HepG2 (cell line): ENCODE data around the gene MAPK14. TPM values are rescaled to one million over a fixed set of nuclear protein-coding genes. Genes with fewer than 3 reads are reported as not detected.

Experiments used
- ATAC-seq: fragments of 200-7000 bp; cut with Tn5 transposase; 3 replicates; pipeline ENCODE4 v1.9.1; 2020; ENCODE audit warnings: mild to moderate bottlenecking, moderate library complexity
- BruUV-seq: library from RNA; stranded (reverse); fragments of 400-500 nt; replicated peaks from 2 replicates; lab custom pipeline; 2021; lab: Mats Ljungman, UMichigan
- CTCF ChIA-PET: fragments of 300-600 bp; formaldehyde crosslinking; extraction: SDS; loops from one replicate; lab custom pipeline; 2021; ENCODE audit warnings: low total read pairs, inconsistent platforms, low intra/inter-chr PET ratio; lab: Yijun Ruan, JAX
- POLR2A ChIA-PET: fragments of 350-600 bp; sonication (Branson Sonifier 250); formaldehyde crosslinking; loops from one replicate; lab custom pipeline; 2020; ENCODE audit warnings: antibody characterized with exemption, inconsistent platforms; lab: Yijun Ruan, JAX
- DNase-seq: peaks from one replicate; pipeline ENCODE4 v3.0.0-alpha.2; 2015; ENCODE audit warnings: low spot score
- FAIRE-seq: peaks from 3 replicates; lab custom pipeline; 2011; peaks lifted over from hg19 to GRCh38; lab: Jason Lieb, UNC
- H2AFZ ChIP-seq: one replicate; pipeline ENCODE4 v1.6.1; 2011; ENCODE audit warnings: low read length, inconsistent platforms
- H3K27ac ChIP-seq: fragments of 300-600 bp; 3 replicates; pipeline ENCODE4 v1.8.0; 2011; ENCODE audit warnings: mixed run types, mild to moderate bottlenecking, mixed read lengths, low read length, inconsistent platforms; ENCODE audit not compliant: insufficient read depth; ENCODE audit errors: extremely low read length
- H3K27me3 ChIP-seq, 2 experiments: fragments of 200-600 bp in 1 of 2; 2 replicates in 1 of 2; 3 replicates in 1 of 2; pipeline versions ENCODE4 v1.6.0 to v1.8.0; 2011; ENCODE audit warnings: low read length in 2 of 2, mild to moderate bottlenecking in 2 of 2, moderate library complexity in 2 of 2, inconsistent platforms in 1 of 2; ENCODE audit not compliant: insufficient read depth in 2 of 2, control insufficient read depth in 1 of 2
- H3K36me3 ChIP-seq, 2 experiments: fragments of 200-600 bp in 1 of 2; replicated peaks in 1 of 2; 2 replicates in 1 of 2; 3 replicates in 1 of 2; pipeline versions ENCODE4 v1.5.1 to v1.8.0; 2011; ENCODE audit warnings: low read length in 2 of 2, inconsistent platforms in 1 of 2; ENCODE audit not compliant: insufficient read depth in 2 of 2, control insufficient read depth in 1 of 2
- H3K4me1 ChIP-seq: 2 replicates; pipeline ENCODE4 v1.5.1; 2012; ENCODE audit warnings: low read length, inconsistent platforms; ENCODE audit not compliant: insufficient read depth
- H3K4me2 ChIP-seq: 2 replicates; pipeline ENCODE4 v1.6.0; 2011; ENCODE audit warnings: low read depth, low read length, inconsistent platforms
- H3K4me3 ChIP-seq, 3 experiments: fragments of 200-600 bp in 1 of 3; sonication (generic), shearing (Covaris generic) in 1 of 3; replicated peaks in 1 of 3; 2 replicates each; pipeline ENCODE4 v1.5.1; 2011 to 2016; ENCODE audit warnings: low read length in 3 of 3, inconsistent platforms in 2 of 3, low read depth in 2 of 3, mild to moderate bottlenecking in 2 of 3, control low read depth in 1 of 3, mixed read lengths in 1 of 3; ENCODE audit not compliant: insufficient read depth in 1 of 3
- H3K79me2 ChIP-seq: one replicate; pipeline ENCODE4 v1.6.1; 2011; ENCODE audit warnings: low read length, inconsistent platforms; ENCODE audit not compliant: insufficient read depth
- H3K9ac ChIP-seq: 2 replicates; pipeline ENCODE4 v1.6.0; 2011; ENCODE audit warnings: mild to moderate bottlenecking, low read depth, low read length, inconsistent platforms; ENCODE audit not compliant: insufficient read depth
- H3K9me3 ChIP-seq: 2 replicates; pipeline ENCODE4 v1.5.1; 2012; ENCODE audit warnings: mild to moderate bottlenecking, low read length
- H4K20me1 ChIP-seq: 2 replicates; pipeline ENCODE4 v1.6.0; 2011; ENCODE audit warnings: inconsistent platforms, mild to moderate bottlenecking, low read length, moderate library complexity; ENCODE audit not compliant: insufficient read depth
- ELF1 ChIP-seq: sonication (generic); formaldehyde crosslinking; IDR thresholded peaks from 2 replicates; pipeline ENCODE4 v1.4.0; 2020; ENCODE audit warnings: missing genetic modification reagents
- EZH2 ChIP-seq: conservative IDR thresholded peaks from 2 replicates; pipeline ENCODE4 v1.6.1; 2012; ENCODE audit warnings: mild to moderate bottlenecking, low read depth, low read length, moderate library complexity
- KDM4B ChIP-seq: sonication (generic); formaldehyde crosslinking; IDR thresholded peaks from 2 replicates; pipeline ENCODE4 v1.4.0; 2020; ENCODE audit warnings: missing genetic modification reagents
- MIXL1 ChIP-seq: IDR thresholded peaks from 2 replicates; pipeline ENCODE4 v1.6.1; 2016
- POLR2AphosphoS5 ChIP-seq: IDR thresholded peaks from 2 replicates; pipeline ENCODE4 v1.6.1; 2012; ENCODE audit warnings: low read depth, low read length
- SMAD3 ChIP-seq: sonication (generic); formaldehyde crosslinking; IDR thresholded peaks from 2 replicates; pipeline ENCODE4 v1.4.0; 2020; ENCODE audit warnings: missing genetic modification reagents
- ZNF30 ChIP-seq: sonication (generic); formaldehyde crosslinking; IDR thresholded peaks from 2 replicates; pipeline ENCODE4 v1.5.0; 2020; ENCODE audit warnings: mild to moderate bottlenecking, missing genetic modification reagents
- ZNF703 ChIP-seq: sonication (generic); formaldehyde crosslinking; IDR thresholded peaks from 2 replicates; pipeline ENCODE4 v1.5.1; 2020; ENCODE audit warnings: missing genetic modification reagents, mild to moderate bottlenecking, moderate library complexity, borderline replicate concordance
- ZNF788 ChIP-seq: sonication (generic); formaldehyde crosslinking; IDR thresholded peaks from 2 replicates; pipeline ENCODE4 v1.5.0; 2020; ENCODE audit warnings: mild to moderate bottlenecking, missing genetic modification reagents, borderline replicate concordance
- WGBS: methylation state at CpG from one replicate; pipeline ENCODE4 v1.1.6; 2017; ENCODE audit warnings: low lambda C conversion rate; 5-methylcytosine and 5-hydroxymethylcytosine counted together
- in situ Hi-C: cut with HindIII; loops from 2 replicates; pipeline ENCODE4 v1.10.0; 2017; ENCODE audit warnings: low pct_unique_long_range_greater_than_20kb; ENCODE audit not compliant: extremely low pct_ligation_motif_present
- intact Hi-C: fragments of 100-400 bp; cut with micrococcal nuclease; formaldehyde crosslinking; loops from one replicate; pipeline ENCODE4 v1.10.0; 2022; ENCODE audit not compliant: unreplicated experiment
- polyA plus RNA-seq, 8 experiments: library from polyadenylated mRNA; depleted of rRNA in 3 of 8; stranded (reverse) in 7 of 8; unstranded in 1 of 8; fragments of >200 nt; fragmentation: Illumina TruSeq in 4 of 8; extraction: Trizol in 4 of 8; gene quantifications; 2 replicates each; pipeline versions ENCODE4 v1.2.1 to v1.2.3, GENCODE V29; 2011 to 2016; ENCODE audit warnings: low read depth in 4 of 8, missing spikeins in 1 of 8, mixed read lengths in 1 of 8; ENCODE audit not compliant: insufficient read depth in 1 of 8
- total RNA-seq, 5 experiments: library from RNA; depleted of rRNA; stranded (reverse); fragments of >200 nt; fragmentation: Illumina TruSeq; extraction: Trizol; gene quantifications; 2 replicates each; pipeline ENCODE4 v1.2.3, GENCODE V29; 2016; ENCODE audit warnings: low read depth in 1 of 5
- TF ChIP-seq, protein P1 (sequence below): sonication (generic); formaldehyde crosslinking; IDR thresholded peaks from 2 replicates; pipeline ENCODE4 v1.5.0; 2020; ENCODE audit warnings: mild to moderate bottlenecking, missing genetic modification reagents
- TF ChIP-seq, protein P2 (sequence below): sonication (generic); formaldehyde crosslinking; IDR thresholded peaks from 2 replicates; pipeline ENCODE4 v1.4.0; 2020; ENCODE audit warnings: low read depth, missing genetic modification reagents

MAPK14 gene
- total and polyA plus RNA-seq, 2 of the 13 experiments (the other 11 are each of a cell fraction or from before 2014, with no cell fraction given): 66.3 to 67.3 TPM

DNA sequence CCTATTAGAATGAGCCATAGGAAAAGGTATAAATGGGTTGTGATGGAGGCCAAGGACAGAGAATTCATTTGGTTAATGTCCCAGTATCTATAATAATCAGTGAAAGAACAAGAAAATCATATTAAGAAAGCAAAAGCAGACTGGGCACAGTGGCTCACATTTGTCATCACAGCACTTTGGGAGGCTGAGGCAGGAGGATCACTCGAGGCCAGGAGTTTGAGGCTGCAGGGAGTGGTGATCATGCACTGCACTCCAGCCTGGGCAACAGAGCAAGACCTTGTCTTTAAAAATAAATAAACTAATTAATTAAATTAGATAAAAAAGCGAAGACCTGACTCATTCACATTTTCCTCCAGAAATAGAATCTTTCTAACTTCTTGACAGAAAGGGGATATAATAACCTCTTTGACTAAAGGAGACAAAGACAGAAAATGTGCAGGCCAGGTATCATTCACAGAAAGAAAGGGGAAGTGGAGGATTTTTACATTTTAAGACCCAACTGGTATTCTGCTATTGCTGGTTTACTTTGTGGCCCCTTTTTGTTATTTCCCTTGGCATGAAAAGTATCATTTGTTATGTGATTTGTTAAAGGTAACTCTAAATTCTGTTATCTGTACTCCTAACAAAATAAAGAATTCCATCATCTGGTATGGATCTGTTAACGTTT is 70.8 kb downstream of the MAPK14 start:
- TF ChIP-seq, protein P1, sequence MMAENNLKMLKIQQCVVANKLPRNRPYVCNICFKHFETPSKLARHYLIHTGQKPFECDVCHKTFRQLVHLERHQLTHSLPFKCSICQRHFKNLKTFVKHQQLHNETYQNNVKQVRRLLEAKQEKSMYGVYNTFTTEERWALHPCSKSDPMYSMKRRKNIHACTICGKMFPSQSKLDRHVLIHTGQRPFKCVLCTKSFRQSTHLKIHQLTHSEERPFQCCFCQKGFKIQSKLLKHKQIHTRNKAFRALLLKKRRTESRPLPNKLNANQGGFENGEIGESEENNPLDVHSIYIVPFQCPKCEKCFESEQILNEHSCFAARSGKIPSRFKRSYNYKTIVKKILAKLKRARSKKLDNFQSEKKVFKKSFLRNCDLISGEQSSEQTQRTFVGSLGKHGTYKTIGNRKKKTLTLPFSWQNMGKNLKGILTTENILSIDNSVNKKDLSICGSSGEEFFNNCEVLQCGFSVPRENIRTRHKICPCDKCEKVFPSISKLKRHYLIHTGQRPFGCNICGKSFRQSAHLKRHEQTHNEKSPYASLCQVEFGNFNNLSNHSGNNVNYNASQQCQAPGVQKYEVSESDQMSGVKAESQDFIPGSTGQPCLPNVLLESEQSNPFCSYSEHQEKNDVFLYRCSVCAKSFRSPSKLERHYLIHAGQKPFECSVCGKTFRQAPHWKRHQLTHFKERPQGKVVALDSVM (CRISPR knock-in tag): peak; percentile 70
- no peak for TF ChIP-seq ZNF703 (CRISPR knock-in tag)
- Histone ChIP-seq H3K9ac (no peak overlapping the region), H3K9me3 (no peaks in the 10 kb centered on the region), H2AFZ (no peak overlapping the region), H3K79me2 (no peaks in the 10 kb centered on the region), H3K4me3 (no peak overlapping the region), H3K27me3 (no peaks in the 10 kb centered on the region), H3K27ac (no peak overlapping the region), H3K36me3 (peaks cover 10 to 35% of the 10 kb centered on the region in 2 experiments), H4K20me1 (no peaks in the 10 kb centered on the region), H3K4me2 (no peak overlapping the region), H3K4me1 (peaks cover 38% of the 10 kb centered on the region)
- BruUV-seq: no TSS peak
- POLR2A ChIA-PET: interaction anchor here (1.0 kb wide), 1 partner anchor 69 kb away, joined by 3 read pairs; no protein-coding TSS in a partner anchor
- intact Hi-C loops: no loop called here
- 94% methylated on average over 3 of the region's 3 CpGs for WGBS
- DNase-seq (no peak), FAIRE-seq (no peak), ATAC-seq (no peak)
- CTCF ChIA-PET: no interaction called here
- in situ Hi-C loops: loop anchor here (5.0 kb wide), 1 partner anchor 71 kb away; the partner anchor contains the start of gene MAPK14

DNA sequence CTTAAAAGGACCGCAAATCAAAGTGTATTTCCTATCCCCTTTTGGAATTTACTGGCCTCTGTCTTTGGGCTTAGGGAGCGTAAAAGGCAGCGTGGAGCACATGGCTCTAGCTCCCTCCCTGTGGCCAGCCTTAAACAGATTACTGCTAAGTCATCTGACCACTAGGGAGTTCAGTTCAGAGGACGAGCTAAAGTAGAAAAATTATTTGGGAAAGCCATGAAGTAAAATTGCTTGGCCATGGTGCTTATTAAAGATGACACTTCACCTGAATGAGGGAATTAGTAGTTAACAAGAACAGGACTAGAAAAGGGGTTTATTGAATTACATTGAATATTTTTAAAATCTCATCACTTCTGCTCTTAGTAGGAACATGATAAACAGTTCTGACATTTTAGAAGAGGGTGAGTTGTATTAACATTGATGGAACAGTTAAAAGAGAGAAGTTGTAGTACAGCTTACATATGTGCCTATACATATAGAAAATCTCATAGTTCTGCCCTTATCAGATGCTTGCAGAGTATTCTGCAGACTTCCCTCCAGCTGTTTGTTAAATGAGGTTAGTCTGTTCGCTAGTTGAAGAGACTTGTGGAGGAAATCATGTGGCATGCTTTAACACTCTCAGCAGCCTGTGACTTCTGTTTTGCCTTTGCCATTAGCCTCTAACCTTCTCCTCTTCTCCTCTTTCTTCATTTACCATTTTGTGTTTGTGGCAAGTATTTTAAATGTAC is 71.5 kb downstream of the MAPK14 start:
- no peaks in the 10 kb centered on the region for H3K79me2 ChIP-seq
- TF ChIP-seq POLR2AphosphoS5 (no peak), SMAD3 (CRISPR knock-in tag) (no peak), KDM4B (CRISPR knock-in tag) (no peak), EZH2 (no peak), ZNF788 (no peak), ZNF30 (CRISPR knock-in tag) (no peak), MIXL1 (no peak), ELF1 (CRISPR knock-in tag) (no peak)
- TF ChIP-seq, protein P2, sequence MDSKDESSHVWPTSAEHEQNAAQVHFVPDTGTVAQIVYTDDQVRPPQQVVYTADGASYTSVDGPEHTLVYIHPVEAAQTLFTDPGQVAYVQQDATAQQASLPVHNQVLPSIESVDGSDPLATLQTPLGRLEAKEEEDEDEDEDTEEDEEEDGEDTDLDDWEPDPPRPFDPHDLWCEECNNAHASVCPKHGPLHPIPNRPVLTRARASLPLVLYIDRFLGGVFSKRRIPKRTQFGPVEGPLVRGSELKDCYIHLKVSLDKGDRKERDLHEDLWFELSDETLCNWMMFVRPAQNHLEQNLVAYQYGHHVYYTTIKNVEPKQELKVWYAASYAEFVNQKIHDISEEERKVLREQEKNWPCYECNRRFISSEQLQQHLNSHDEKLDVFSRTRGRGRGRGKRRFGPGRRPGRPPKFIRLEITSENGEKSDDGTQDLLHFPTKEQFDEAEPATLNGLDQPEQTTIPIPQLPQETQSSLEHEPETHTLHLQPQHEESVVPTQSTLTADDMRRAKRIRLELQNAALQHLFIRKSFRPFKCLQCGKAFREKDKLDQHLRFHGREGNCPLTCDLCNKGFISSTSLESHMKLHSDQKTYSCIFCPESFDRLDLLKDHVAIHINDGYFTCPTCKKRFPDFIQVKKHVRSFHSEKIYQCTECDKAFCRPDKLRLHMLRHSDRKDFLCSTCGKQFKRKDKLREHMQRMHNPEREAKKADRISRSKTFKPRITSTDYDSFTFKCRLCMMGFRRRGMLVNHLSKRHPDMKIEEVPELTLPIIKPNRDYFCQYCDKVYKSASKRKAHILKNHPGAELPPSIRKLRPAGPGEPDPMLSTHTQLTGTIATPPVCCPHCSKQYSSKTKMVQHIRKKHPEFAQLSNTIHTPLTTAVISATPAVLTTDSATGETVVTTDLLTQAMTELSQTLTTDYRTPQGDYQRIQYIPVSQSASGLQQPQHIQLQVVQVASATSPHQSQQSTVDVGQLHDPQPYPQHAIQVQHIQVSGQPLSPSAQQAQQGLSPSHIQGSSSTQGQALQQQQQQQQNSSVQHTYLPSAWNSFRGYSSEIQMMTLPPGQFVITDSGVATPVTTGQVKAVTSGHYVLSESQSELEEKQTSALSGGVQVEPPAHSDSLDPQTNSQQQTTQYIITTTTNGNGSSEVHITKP (CRISPR knock-in tag): no peak
- TF ChIP-seq, all 625 proteins: peak for 0
- H3K27me3 ChIP-seq: no peaks in the 10 kb centered on the region
- WGBS: 96% methylated on average over 5 of the region's 5 CpGs
- H3K4me2 ChIP-seq: no peak overlapping the region
- no peak overlapping the region for H3K4me3 ChIP-seq
- no peak overlapping the region for H3K9ac ChIP-seq
- H3K36me3 ChIP-seq: peaks cover 15 to 42% of the 10 kb centered on the region in 2 experiments
- H3K9me3 ChIP-seq: no peaks in the 10 kb centered on the region
- no peak overlapping the region for H3K27ac ChIP-seq
- H3K4me1 ChIP-seq: peaks cover 38% of the 10 kb centered on the region
- no TSS peak for BruUV-seq
- intact Hi-C loops: no loop called here
- POLR2A ChIA-PET: interaction anchor here (1.0 kb wide), 1 partner anchor 70 kb away, joined by 3 read pairs; no protein-coding TSS in a partner anchor
- ATAC-seq: no peak
- in situ Hi-C loops: loop anchor here (5.0 kb wide), 1 partner anchor 72 kb away; the partner anchor contains the start of gene MAPK14
- CTCF ChIA-PET: no interaction called here
- peak; percentile 18 for FAIRE-seq
- H4K20me1 ChIP-seq: no peaks in the 10 kb centered on the region
- no peak for DNase-seq
- no peak overlapping the region for H2AFZ ChIP-seq
